Peyer's patch (tissue), 4 donors: Measurements from ENCODE around the gene ZNF346. TPM values are rescaled to one million over a fixed set of nuclear protein-coding genes. Genes with fewer than 3 reads are reported as not detected.
A peak's percentile ranks its signal among the peaks of the same experiment; 100 is the strongest.

ENCODE experiments used
- DNase-seq, 3 donors: peaks; one replicate each; pipeline ENCODE4 v3.0.0-alpha.2; 2017 to 2019
- H3K27ac ChIP-seq, 4 donors: fragments of 200-600 bp; sonication (generic); one replicate each; pipeline ENCODE4 v1.5.1; 2016 to 2019
- H3K27me3 ChIP-seq, 2 donors: fragments of 200-600 bp; sonication (generic); one replicate each; pipeline ENCODE4 v1.5.1; 2019
- H3K36me3 ChIP-seq, 3 donors: fragments of 200-600 bp; sonication (generic); one replicate each; pipeline ENCODE4 v1.5.1; 2016 to 2019
- H3K4me1 ChIP-seq, 4 donors: fragments of 200-600 bp; sonication (generic); one replicate each; pipeline ENCODE4 v1.5.1; 2016 to 2019
- H3K4me3 ChIP-seq, 4 donors: fragments of 200-600 bp; sonication (generic); 1 replicate in 3 of 4; 2 replicates in 1 of 4; pipeline ENCODE4 v1.5.1; 2016 to 2019; ENCODE audit warnings: mild to moderate bottlenecking in 1 of 4
- H3K9me3 ChIP-seq, 4 donors: fragments of 200-600 bp; sonication (generic); one replicate each; pipeline ENCODE4 v1.5.1; 2016 to 2019; ENCODE audit warnings: mild to moderate bottlenecking in 1 of 4
- CTCF ChIP-seq, 6 experiments: fragments of 450-650 bp in 4 of 6; fragments of 200-600 bp in 2 of 6; sonication (generic) in 1 of 6; IDR thresholded peaks; one replicate each; pipeline ENCODE4 v1.5.1; 2017 to 2019; ENCODE audit warnings: antibody characterized with exemption in 6 of 6, mild to moderate bottlenecking in 3 of 6, moderate library complexity in 1 of 6
- POLR2A ChIP-seq, 2 donors: fragments of 450-650 bp; IDR thresholded peaks; one replicate each; pipeline ENCODE4 v1.5.1; 2017; ENCODE audit warnings: antibody characterized with exemption in 2 of 2, mild to moderate bottlenecking in 2 of 2, moderate library complexity in 2 of 2
- total RNA-seq, 4 donors: library from RNA; depleted of rRNA; stranded (reverse); fragments of >200 nt; gene quantifications; one replicate each; pipeline ENCODE4 v1.1.0, GENCODE V29; 2016

The ZNF346 gene
- total RNA-seq, 4 donors from 2014 or later = 15.9 to 27.3 (median 20.0) TPM

- Histone ChIP-seq H3K4me3 (no peak overlapping the region), H3K27ac (no peak overlapping the region), H3K27me3 (no peaks in the 10 kb centered on the region), H3K9me3 (no peaks in the 10 kb centered on the region), H3K36me3 (peaks cover 0 to 20% (median 0%) of the 10 kb centered on the region in 3 donors), H3K4me1 (no peaks in the 10 kb centered on the region)
- TF ChIP-seq POLR2A (IDR thresholded peaks at IDR 0.05) (no peak), CTCF (IDR thresholded peaks at IDR 0.05) (no peak)
- DNase-seq = no peak
Observed at GRCh38 chr5:177064500-177065277, 42.2 kb downstream of the ZNF346 start.

GRCh38 chr5:177065491-177065890 is 43.0 kb downstream of the ZNF346 start:
- TF ChIP-seq CTCF (IDR thresholded peaks at IDR 0.05) (no peak), POLR2A (IDR thresholded peaks at IDR 0.05) (no peak)
- Histone ChIP-seq H3K4me3 (no peak overlapping the region), H3K27me3 (no peaks in the 10 kb centered on the region), H3K4me1 (no peaks in the 10 kb centered on the region), H3K9me3 (no peaks in the 10 kb centered on the region), H3K27ac (no peak overlapping the region), H3K36me3 (peaks cover 0 to 20% (median 0%) of the 10 kb centered on the region in 3 donors)
- DNase-seq = no peak

DNA sequence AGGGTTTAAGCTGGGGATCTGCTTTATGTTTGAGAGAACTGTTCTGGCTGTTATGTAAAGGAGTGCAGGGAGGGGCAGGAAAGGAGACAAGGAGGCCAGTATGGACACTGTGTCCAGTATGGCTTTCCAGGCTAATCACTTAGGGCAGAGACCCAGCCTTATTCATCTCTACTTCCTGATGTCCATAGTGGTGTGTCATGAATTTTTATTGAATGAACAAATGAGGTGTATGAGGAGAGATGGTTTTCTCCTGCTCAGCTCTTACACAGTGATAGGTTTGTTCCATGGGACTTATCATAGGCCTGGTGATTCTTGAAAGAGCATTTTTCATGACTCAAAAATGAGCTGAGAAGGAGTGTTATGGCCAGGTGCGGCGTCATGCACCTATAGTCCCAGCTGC is 43.7 kb downstream of the ZNF346 start:
- TF ChIP-seq CTCF (IDR thresholded peaks at IDR 0.05) = no peak
- no peak for TF ChIP-seq POLR2A (IDR thresholded peaks at IDR 0.05)
- Histone ChIP-seq H3K27ac (no peak overlapping the region), H3K4me1 (peaks cover 0 to 5% (median 0%) of the 10 kb centered on the region in 4 donors), H3K4me3 (no peak overlapping the region), H3K27me3 (no peaks in the 10 kb centered on the region), H3K36me3 (peaks cover 0 to 20% (median 0%) of the 10 kb centered on the region in 3 donors), H3K9me3 (no peaks in the 10 kb centered on the region)
- no peak for DNase-seq

DNA sequence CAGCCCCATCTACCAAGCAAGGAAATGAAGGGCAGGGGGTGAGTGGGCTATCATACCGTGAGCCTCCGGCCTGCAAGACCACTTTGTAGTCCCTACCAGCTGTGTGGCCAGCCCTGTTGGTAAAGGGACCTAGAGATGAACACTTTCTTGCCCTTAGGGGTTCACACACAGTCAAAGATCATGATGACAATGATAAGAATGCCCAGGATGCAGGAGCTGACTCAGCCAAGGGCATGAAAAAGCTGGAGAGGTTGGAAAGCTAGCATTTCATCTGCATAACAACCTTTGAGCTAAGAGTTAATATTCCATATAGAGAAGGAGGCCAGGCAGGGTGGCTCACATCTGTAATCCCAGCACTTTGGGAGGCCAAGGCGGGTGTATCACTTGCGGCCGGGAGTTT is 45.0 kb downstream of the ZNF346 start:
- H3K27ac ChIP-seq = no peak overlapping the region
- H3K4me1 ChIP-seq = peaks cover 0 to 11% (median 0%) of the 10 kb centered on the region in 4 donors

DNA sequence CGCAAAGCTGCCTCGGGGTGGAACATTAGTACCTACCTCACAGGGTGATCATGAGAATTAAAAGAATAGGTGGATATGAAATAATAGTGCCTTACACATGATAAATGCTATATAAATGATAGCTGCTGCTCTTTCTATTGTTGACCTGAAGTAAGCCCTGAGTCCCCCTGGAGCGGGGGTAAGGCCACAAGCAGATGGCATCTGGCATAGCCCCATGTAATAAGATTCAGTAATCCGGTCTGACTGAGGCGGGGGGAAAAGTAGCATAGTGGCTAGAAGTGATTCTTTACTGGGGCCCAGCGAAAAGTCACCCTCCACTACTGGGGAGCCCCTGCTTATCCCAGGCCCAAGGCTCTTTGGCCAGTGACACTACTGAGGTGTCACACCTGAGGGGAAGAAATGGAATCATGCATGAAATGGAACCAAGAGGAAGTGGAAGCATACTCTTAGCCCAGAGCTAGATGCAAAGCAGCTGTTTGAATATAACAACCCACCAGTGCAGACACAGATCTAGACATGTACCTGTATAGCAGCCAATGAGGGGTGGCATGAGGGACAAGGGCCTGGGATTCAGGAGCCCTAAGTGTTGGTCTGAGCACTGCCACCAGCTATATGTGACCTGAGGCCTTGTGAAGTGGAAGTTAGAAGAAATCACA is 48.2 kb downstream of the ZNF346 start:
- Histone ChIP-seq H3K9me3 (no peaks in the 10 kb centered on the region), H3K4me1 (peaks cover 0 to 11% (median 0%) of the 10 kb centered on the region in 4 donors), H3K4me3 (no peak overlapping the region), H3K27me3 (no peaks in the 10 kb centered on the region), H3K27ac (peak overlapping the region in 1 of 4 donors; percentile 66), H3K36me3 (no peaks in the 10 kb centered on the region)
- TF ChIP-seq POLR2A (IDR thresholded peaks at IDR 0.05) (no peak), CTCF (IDR thresholded peaks at IDR 0.05) (no peak)
- DNase-seq = peak in 1 of 3 donors; percentile 31

More for the DNA sequence above, 45.0 kb downstream of the ZNF346 start:
- no peak for DNase-seq
- TF ChIP-seq CTCF (IDR thresholded peaks at IDR 0.05) = no peak
- no peak for TF ChIP-seq POLR2A (IDR thresholded peaks at IDR 0.05)
- Histone ChIP-seq H3K4me3 (no peak overlapping the region), H3K9me3 (no peaks in the 10 kb centered on the region), H3K27me3 (no peaks in the 10 kb centered on the region), H3K36me3 (peaks cover 0 to 15% (median 0%) of the 10 kb centered on the region in 3 donors)
